Measurements from ENCODE around the gene PSTPIP2. TPM values are rescaled to one million over a fixed set of nuclear protein-coding genes. Genes with fewer than 3 reads are reported as not detected.
A peak's percentile ranks its signal among the peaks of the same experiment; 100 is the strongest.

PSTPIP2 gene
- total and polyA plus RNA-seq, 4 experiments from 2014 or later: 10.9 to 19.7 (median 13.7) TPM

- peak overlapping the region; percentile 62 for H3K27ac ChIP-seq (ENCODE audit: low read depth, low read length)
- peak overlapping the region in 1 of 2 donors; percentile 76 for H3K4me3 ChIP-seq (ENCODE audit: low read length in 2 of 2)
- H3K27me3 Mint-ChIP-seq: no peaks in the 10 kb centered on the region
- peaks cover 3% of the 10 kb centered on the region in 2 donors for H3K36me3 Mint-ChIP-seq
- H3K4me1 ChIP-seq (ENCODE audit: insufficient read depth, low read length): peaks cover 44% of the 10 kb centered on the region
- H3K9me3 ChIP-seq (ENCODE audit: control insufficient read depth in 1 of 2, low read length in 2 of 2): no peaks in the 10 kb centered on the region
- H3K4me1 Mint-ChIP-seq: peaks cover 25 to 45% (median 38%) of the 10 kb centered on the region in 4 donors
- H3K27me3 ChIP-seq (ENCODE audit: insufficient read depth, low read length): no peaks in the 10 kb centered on the region
- H3K27ac Mint-ChIP-seq: peak overlapping the region in 6 of 7 donors; percentile 31 to 85 (median 72)
- POLR2A ChIA-PET (ENCODE audit: partially characterized antibody): interaction anchor here (0.6 to 3.6 kb wide), 11 partner anchors 15 to 385 kb away, joined by 3 to 28 read pairs (median 4); partner anchors contain the start of genes ATP5F1A and HAUS1
- CTCF ChIA-PET (ENCODE audit: partially characterized antibody): interaction anchor here (1.0 to 4.1 kb wide), 12 partner anchors 10 to 407 kb away, joined by 3 to 92 read pairs (median 7); no protein-coding TSS in a partner anchor
- no peaks in the 10 kb centered on the region for H3K36me3 ChIP-seq (ENCODE audit: insufficient read depth, low read length)
- H3K9me3 Mint-ChIP-seq: no peaks in the 10 kb centered on the region
- peak in 2 of 5 donors; percentile 7 to 35 for DNase-seq
- intact Hi-C loops (cut with micrococcal nuclease): loop anchor here (5.0 kb wide), 2 partner anchors 74 to 189 kb away; no protein-coding TSS in a partner anchor
- peak overlapping the region; percentile 53 to 94 (median 78) for H3K4me3 Mint-ChIP-seq
Measured at GRCh38 chr18:46070815-46071652, 1.0 kb downstream of the PSTPIP2 start.

GRCh38 chr18:46070232-46070631 lies 1.8 kb downstream of the PSTPIP2 start:
- Histone ChIP-seq H3K4me3 (ENCODE audit: low read length in 2 of 2) (no peak overlapping the region), H3K27ac (ENCODE audit: low read depth, low read length) (no peak overlapping the region), H3K9me3 (ENCODE audit: control insufficient read depth in 1 of 2, low read length in 2 of 2) (no peaks in the 10 kb centered on the region), H3K27me3 (ENCODE audit: insufficient read depth, low read length) (no peaks in the 10 kb centered on the region), H3K36me3 (ENCODE audit: insufficient read depth, low read length) (no peaks in the 10 kb centered on the region), H3K4me1 (ENCODE audit: insufficient read depth, low read length) (peaks cover 44% of the 10 kb centered on the region)
- intact Hi-C loops (cut with micrococcal nuclease): loop anchor here (5.0 kb wide), 2 partner anchors 73 to 188 kb away; no protein-coding TSS in a partner anchor
- H3K4me3 Mint-ChIP-seq: peak overlapping the region in 6 of 8 donors; percentile 53 to 94 (median 83)
- ChIA-PET POLR2A (ENCODE audit: partially characterized antibody) (interaction anchor here (0.5 to 1.5 kb wide), 2 partner anchors 27 to 34 kb away, joined by 3 read pairs; partner anchors contain the start of gene HAUS1), CTCF (ENCODE audit: partially characterized antibody) (no interaction called here)
- H3K27me3 Mint-ChIP-seq: no peaks in the 10 kb centered on the region
- no peaks in the 10 kb centered on the region for H3K9me3 Mint-ChIP-seq
- peaks cover 25 to 45% (median 38%) of the 10 kb centered on the region in 4 donors for H3K4me1 Mint-ChIP-seq
- no peak for DNase-seq
- peaks cover 3% of the 10 kb centered on the region in 2 donors for H3K36me3 Mint-ChIP-seq
- H3K27ac Mint-ChIP-seq: peak overlapping the region in 3 of 7 donors; percentile 31 to 80 (median 38)

- POLR2A ChIA-PET (ENCODE audit: partially characterized antibody): interaction anchor here (0.5 kb wide), 1 partner anchor 27 kb away, joined by 3 read pairs; no protein-coding TSS in a partner anchor
- Mint-ChIP-seq H3K27me3 (no peaks in the 10 kb centered on the region), H3K9me3 (no peaks in the 10 kb centered on the region), H3K4me3 (peak overlapping the region in 5 of 8 donors; percentile 9 to 94 (median 49)), H3K4me1 (peaks cover 25 to 47% (median 38%) of the 10 kb centered on the region in 4 donors), H3K27ac (peak overlapping the region in 2 of 7 donors; percentile 19 to 50), H3K36me3 (peaks cover 3% of the 10 kb centered on the region in 2 donors)
- no peak for DNase-seq
- no peaks in the 10 kb centered on the region for H3K27me3 ChIP-seq (ENCODE audit: insufficient read depth, low read length)
- H3K36me3 ChIP-seq (ENCODE audit: insufficient read depth, low read length): no peaks in the 10 kb centered on the region
- CTCF ChIA-PET (ENCODE audit: partially characterized antibody): interaction anchor here (0.6 kb wide), 1 partner anchor 117 kb away, joined by 3 read pairs; no protein-coding TSS in a partner anchor
- H3K4me3 ChIP-seq (ENCODE audit: low read length in 2 of 2): no peak overlapping the region
- H3K9me3 ChIP-seq (ENCODE audit: control insufficient read depth in 1 of 2, low read length in 2 of 2): no peaks in the 10 kb centered on the region
- H3K27ac ChIP-seq (ENCODE audit: low read depth, low read length): no peak overlapping the region
- H3K4me1 ChIP-seq (ENCODE audit: insufficient read depth, low read length): peaks cover 44% of the 10 kb centered on the region
- intact Hi-C loops (cut with micrococcal nuclease): no loop called here
Measured at GRCh38 chr18:46069524-46069923, 2.5 kb downstream of the PSTPIP2 start.

- Histone ChIP-seq H3K4me3 (ENCODE audit: low read length in 2 of 2) (no peak overlapping the region), H3K9me3 (ENCODE audit: control insufficient read depth in 1 of 2, low read length in 2 of 2) (no peaks in the 10 kb centered on the region), H3K27me3 (ENCODE audit: insufficient read depth, low read length) (no peaks in the 10 kb centered on the region), H3K4me1 (ENCODE audit: insufficient read depth, low read length) (peaks cover 44% of the 10 kb centered on the region), H3K36me3 (ENCODE audit: insufficient read depth, low read length) (no peaks in the 10 kb centered on the region), H3K27ac (ENCODE audit: low read depth, low read length) (no peak overlapping the region)
- no peak for DNase-seq
- ChIA-PET CTCF (ENCODE audit: partially characterized antibody) (no interaction called here), POLR2A (ENCODE audit: partially characterized antibody) (no interaction called here)
- no peaks in the 10 kb centered on the region for H3K9me3 Mint-ChIP-seq
- H3K27ac Mint-ChIP-seq: peak overlapping the region in 2 of 7 donors; percentile 27 to 37
- intact Hi-C loops (cut with micrococcal nuclease): no loop called here
- no peaks in the 10 kb centered on the region for H3K27me3 Mint-ChIP-seq
- peak overlapping the region in 2 of 8 donors; percentile 52 to 63 for H3K4me3 Mint-ChIP-seq
- H3K36me3 Mint-ChIP-seq: peaks cover 3% of the 10 kb centered on the region in 2 donors
- peaks cover 24 to 50% (median 38%) of the 10 kb centered on the region in 4 donors for H3K4me1 Mint-ChIP-seq
Measured at GRCh38 chr18:46068763-46069162, 3.3 kb downstream of the PSTPIP2 start.

GRCh38 chr18:46067438-46068007 lies 4.5 kb downstream of the PSTPIP2 start:
- ChIA-PET POLR2A (ENCODE audit: partially characterized antibody) (interaction anchor here (0.7 to 1.7 kb wide), 2 partner anchors 12 to 15 kb away, joined by 4 to 5 read pairs; no protein-coding TSS in a partner anchor), CTCF (ENCODE audit: partially characterized antibody) (no interaction called here)
- H3K27ac Mint-ChIP-seq: no peak overlapping the region
- Histone ChIP-seq H3K36me3 (ENCODE audit: insufficient read depth, low read length) (no peaks in the 10 kb centered on the region), H3K9me3 (ENCODE audit: control insufficient read depth in 1 of 2, low read length in 2 of 2) (no peaks in the 10 kb centered on the region), H3K4me1 (ENCODE audit: insufficient read depth, low read length) (peaks cover 33% of the 10 kb centered on the region), H3K27me3 (ENCODE audit: insufficient read depth, low read length) (no peaks in the 10 kb centered on the region), H3K4me3 (ENCODE audit: low read length in 2 of 2) (no peak overlapping the region), H3K27ac (ENCODE audit: low read depth, low read length) (no peak overlapping the region)
- H3K27me3 Mint-ChIP-seq: no peaks in the 10 kb centered on the region
- H3K4me1 Mint-ChIP-seq: peaks cover 17 to 39% (median 29%) of the 10 kb centered on the region in 4 donors
- H3K9me3 Mint-ChIP-seq: no peaks in the 10 kb centered on the region
- intact Hi-C loops (cut with micrococcal nuclease): no loop called here
- peaks cover 3% of the 10 kb centered on the region in 2 donors for H3K36me3 Mint-ChIP-seq
- H3K4me3 Mint-ChIP-seq: no peak overlapping the region
- no peak for DNase-seq

- H3K27ac ChIP-seq (ENCODE audit: low read depth, low read length): no peak overlapping the region
- Mint-ChIP-seq H3K27ac (no peak overlapping the region), H3K36me3 (peaks cover 3 to 8% of the 10 kb centered on the region in 2 donors), H3K4me1 (peaks cover 7 to 23% (median 12%) of the 10 kb centered on the region in 4 donors), H3K9me3 (no peaks in the 10 kb centered on the region), H3K27me3 (no peaks in the 10 kb centered on the region), H3K4me3 (no peak overlapping the region)
- CTCF ChIA-PET (ENCODE audit: partially characterized antibody): interaction anchor here (1.1 kb wide), 1 partner anchor 399 kb away, joined by 3 read pairs; no protein-coding TSS in a partner anchor
- POLR2A ChIA-PET (ENCODE audit: partially characterized antibody): no interaction called here
- DNase-seq: no peak
- intact Hi-C loops (cut with micrococcal nuclease): no loop called here
- no peaks in the 10 kb centered on the region for H3K4me1 ChIP-seq (ENCODE audit: insufficient read depth, low read length)
- H3K9me3 ChIP-seq (ENCODE audit: control insufficient read depth in 1 of 2, low read length in 2 of 2): no peaks in the 10 kb centered on the region
- H3K27me3 ChIP-seq (ENCODE audit: insufficient read depth, low read length): no peaks in the 10 kb centered on the region
- no peak overlapping the region for H3K4me3 ChIP-seq (ENCODE audit: low read length in 2 of 2)
- H3K36me3 ChIP-seq (ENCODE audit: insufficient read depth, low read length): no peaks in the 10 kb centered on the region
Measured at GRCh38 chr18:46062781-46063180, 9.3 kb downstream of the PSTPIP2 start.
